HG03565 (cell line): ENCODE results near the gene RFX2.

Experiments used
- ATAC-seq: cut with Tn5 transposase; IDR thresholded peaks from one replicate; pipeline ENCODE4 v1.9.1; 2021; ENCODE audit warnings: mild to moderate bottlenecking, moderate library complexity; ENCODE audit not compliant: unreplicated experiment

The RFX2 gene

DNA sequence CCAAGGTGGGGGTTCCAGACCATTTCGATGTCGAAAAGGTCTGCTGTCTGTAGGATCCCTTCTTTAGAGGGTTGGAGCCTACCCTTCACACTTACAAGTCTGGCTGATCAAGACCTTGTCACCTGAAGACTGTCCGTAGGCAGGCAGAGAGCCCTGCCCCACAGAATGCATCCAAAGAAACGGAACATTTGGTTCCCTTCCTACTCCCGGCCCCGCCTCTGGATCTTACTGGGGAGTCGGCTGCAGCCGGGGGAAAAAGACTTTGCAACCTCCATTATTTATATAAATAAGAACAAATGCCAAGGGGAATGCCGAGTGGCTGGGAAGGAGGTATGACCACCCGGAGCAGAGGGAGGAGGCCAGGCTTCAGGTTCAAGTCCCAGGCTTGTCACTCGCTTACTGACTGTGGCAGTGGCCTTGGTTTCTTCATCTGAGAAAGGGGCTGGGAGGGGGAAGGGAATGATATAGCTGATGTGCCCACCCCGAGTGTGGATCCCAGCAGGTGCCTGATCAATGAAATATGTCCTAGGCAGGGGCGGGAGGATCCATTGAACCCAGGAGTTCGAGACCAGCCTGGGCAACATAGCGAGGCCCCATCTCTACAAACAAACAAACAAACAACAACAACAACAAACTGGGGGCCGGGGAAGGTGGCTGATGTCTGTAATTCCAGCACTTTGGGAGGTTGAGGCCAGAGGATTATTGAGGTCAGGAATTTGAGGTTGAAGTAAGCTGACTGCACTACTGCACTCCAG is 48.7 kb downstream of the RFX2 start:
- no peak for ATAC-seq

DNA sequence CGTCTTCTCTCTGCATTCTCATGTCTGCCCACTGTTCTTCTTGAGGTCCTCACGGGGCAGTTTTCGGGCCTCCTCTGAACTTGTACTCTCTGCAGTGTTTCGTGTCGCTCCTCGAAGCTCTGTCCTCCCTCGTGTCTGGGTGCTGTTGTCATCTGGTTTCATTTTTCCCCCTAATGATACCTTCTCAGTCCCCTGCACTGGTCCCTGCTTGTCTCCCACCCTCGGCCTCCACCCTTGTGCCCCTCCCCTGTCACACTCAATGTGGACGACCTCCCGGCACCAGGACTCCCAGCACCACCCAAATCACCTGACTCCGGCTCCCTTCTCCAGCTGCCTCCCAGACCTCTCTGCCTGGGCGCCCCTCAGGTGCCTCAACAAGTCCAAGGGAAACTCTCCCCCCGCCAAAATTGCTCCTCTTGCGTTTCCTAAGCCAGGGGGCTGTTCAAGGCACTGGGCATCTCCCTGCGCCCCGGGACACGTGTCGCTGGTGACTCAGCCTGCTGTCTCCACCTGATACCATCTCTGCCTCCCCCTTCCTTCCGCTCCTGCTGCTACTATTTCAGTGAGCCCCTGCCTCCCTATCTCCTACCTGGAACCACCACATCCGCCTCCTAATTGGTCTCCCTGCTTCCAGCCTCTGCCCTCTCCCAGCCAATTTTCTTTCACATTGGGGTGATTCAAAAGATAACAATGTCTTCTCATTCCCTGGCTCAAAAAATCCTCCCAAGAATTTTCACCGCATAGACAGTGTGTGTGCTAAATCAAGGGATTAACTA is 49.5 kb downstream of the RFX2 start:
- no peak for ATAC-seq

DNA sequence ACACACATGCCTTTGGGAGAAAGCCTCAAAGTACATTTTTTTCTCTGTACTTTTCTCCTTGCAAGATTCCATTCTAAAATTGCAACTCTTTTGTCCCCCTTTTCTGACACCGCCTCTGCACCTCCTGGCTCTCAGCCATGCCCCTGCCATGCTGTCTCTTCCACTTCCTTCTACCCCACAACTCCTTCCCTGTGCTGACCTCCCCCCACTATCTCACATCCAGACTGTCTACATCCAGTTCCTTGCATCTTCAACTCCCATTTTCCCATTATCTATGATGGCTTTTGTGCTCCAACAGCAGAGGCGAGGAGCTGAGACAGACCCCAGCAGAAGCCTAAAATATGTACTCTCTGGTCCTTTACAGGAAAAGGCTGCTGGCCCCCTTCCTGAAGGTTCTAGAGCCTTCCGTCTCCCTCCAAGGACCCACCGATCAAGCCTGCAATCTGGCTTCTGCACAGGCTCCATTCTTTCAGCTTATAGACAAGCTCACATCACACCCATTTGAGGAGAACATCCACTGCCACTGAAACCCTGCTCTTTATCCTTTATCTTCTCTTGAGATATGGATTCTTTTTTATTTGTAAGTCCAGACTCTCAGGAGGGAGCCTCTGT is 50.2 kb downstream of the RFX2 start:
- no peak for ATAC-seq

DNA sequence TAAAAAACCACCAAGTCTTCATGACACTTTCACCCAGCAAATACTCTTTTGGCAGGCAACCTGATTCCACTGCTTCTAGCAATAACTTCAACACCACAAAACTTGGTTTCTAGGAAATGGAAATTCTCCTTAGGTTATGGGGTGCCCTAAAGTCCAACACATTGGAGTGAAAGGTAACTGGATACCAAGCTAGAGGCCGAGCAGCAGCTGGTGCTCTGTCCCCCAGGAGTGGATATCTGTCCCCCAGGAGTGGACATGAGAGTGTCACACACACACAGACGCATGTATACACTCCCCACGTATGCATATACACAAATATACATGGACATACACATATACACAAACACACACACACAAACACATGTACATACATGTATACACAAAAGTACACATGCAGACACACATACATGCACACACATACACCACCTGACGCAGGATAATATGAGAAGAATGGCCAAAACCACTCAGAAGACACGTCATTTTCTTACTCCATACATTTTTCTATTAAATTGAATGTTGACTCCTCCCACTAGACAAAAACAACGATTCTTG is 50.8 kb downstream of the RFX2 start:
- no peak for ATAC-seq

DNA sequence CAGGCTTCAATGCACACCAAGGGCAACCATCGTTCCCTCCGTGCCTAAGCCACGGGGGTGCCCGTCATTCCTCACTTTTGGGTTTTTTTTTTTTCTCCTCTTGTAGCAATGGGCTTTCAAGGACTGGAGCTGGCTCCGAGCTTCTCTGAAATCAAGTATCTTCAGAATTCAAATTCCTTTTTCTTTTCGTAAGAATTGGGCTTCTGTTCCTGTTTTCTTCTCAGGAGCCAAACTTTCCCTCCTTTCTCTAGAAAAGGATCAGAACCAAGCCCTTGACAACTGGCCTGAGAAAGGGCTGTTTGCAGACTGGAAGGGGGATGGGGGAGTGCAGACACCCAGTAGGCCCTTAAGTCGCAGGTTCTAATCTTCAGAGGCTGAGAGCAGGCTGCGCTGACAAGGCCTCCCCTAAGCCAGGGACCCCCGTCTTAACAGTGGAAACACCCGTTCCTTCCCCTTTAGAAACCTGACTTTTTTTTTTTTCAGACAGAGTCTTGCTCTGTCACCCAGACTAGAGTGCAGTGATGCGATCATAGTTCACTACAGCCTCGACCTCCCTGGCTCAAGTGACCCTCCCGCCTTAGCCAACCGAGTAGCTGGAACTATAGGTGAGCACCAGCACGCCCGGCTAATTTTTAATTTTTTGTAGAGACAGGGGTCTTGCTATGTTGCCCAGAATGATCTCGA is 51.6 kb downstream of the RFX2 start:
- no peak for ATAC-seq

DNA sequence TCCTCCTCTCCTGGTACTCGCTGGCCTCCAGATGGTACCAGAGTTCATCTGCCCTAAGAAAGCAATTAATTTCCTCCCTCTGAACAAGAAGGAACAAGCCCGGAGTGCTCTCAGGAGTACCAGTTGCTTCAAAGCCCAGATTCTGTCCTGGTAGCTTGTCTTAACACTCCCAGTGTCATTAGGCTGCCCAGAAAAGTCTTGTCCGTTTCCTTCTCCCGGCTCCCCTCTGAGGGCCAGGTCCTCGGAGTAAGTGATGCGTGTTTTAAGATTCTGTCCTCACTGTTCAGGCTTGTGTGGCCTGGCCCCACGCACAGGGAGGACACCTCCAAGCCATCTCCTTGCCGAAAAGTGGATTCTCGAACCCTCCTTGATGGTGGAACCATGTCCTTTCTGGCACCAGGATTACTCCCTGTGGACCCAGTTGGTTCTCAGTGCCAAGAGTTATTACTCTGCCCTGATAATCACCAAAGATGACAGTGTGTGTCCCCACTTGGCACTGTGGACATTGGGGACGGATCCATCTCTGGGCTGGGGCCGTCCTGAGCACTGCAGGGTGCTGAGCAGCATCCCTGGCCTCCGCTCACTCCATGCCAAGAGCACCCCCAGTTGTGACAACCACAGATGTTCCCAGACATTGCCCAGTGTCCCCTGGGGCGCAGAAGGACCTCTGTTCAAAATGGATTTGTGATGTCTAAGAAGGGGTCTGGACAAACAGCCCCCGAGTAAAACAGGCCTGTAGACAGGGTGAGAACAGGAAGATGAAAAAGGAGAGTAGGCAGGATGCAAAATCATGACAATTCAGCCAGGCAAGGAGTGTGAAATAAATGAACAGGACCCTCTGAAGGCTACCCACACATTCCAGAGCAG is 52.4 kb downstream of the RFX2 start:
- ATAC-seq, result no peak

DNA sequence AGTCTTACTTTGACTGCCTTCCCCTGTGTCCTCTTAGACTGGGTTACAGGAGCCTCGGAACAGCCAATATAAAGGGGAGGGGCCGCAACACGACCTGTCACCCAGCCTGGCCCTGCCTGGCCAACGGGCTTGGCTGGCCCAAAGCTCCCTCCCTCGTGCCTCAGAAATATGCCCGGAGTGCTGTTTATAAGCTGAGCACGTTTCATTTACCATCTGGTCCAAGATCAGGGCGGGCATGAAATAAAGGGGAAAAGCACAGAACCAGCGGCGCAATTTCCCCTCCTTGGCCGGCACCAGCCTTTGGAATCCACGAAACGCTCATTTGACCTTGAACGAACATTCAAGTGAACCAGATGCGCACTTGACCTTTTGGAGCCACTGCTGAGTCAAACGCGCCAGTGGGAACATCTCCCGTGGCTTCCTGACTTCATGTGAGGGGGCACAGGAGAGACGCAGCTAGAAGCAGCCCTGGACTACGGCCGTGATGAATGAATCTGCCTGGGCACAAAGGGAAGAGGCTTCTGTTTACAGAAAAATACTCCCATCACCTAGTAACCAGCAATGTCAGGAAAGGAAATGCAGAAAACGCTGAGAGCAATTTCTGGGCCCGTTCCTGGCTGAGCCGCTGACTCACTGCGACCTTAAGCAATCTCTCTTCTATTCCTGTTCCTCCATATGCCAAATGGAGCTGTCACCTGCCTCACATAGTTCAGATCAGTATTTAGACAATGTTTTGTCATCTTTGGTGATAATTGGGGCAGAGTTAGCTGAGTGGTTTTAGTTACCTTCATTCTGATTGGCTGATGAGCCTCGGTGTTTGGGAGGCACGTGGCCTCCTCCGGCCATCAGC is 53.3 kb downstream of the RFX2 start:
- ATAC-seq, result no peak

DNA sequence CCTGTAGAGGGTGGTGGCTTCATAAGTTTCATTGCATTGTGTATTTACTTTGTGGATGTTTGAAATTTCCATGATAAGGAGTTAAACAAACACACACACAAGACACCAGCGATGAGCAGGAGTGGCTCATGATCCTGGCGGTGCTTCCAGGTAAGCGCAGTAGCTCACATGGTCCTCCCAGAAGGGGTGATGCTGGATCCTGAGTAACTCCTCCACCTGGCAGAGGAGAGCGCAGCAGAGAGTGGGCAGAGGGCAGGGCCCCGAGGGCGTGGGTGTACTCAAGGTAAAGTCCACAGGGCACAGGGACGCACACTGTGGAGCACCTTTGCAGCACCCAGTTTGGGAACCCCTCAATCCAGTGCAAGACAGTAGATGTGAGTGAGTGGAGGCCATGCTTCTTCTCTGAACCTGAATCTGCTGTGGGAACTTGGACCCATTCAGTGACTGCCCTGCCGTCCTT is 54.0 kb downstream of the RFX2 start:
- no peak for ATAC-seq

DNA sequence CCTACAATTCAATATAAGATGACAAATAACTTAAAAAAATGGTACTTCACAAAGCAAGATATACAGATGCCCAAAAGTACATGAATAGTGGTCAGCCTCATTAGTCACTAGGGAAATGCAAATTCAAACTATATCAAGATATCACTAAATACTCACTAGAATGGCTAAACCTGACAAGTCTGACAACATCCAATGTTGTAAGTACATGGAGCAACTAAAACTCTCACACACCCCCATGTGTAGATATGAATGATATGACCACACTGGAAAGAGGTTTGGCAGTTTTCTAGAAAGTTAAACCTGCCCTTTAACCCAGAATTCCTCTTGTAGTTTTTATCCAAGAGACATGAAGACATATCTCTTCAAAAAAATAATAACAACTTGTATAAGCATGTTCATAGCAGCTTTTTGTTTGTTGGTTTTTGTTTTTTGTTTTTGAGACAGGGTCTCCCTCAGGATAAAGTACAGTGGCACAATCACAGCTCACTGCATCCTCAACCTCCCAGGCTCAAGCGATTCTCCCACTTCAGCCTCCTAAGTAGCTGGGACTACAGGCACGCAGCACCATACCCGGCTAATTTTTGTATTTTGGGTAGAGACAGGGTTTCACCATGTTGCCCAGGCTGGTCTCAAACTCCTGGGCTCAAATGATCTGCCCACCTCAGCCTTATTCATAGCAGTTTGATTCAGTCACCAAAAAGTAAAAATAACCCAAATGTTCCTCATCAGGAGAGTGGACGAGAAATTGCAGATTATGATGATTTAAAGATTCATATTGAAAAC is 55.1 kb downstream of the RFX2 start:
- no peak for ATAC-seq

DNA sequence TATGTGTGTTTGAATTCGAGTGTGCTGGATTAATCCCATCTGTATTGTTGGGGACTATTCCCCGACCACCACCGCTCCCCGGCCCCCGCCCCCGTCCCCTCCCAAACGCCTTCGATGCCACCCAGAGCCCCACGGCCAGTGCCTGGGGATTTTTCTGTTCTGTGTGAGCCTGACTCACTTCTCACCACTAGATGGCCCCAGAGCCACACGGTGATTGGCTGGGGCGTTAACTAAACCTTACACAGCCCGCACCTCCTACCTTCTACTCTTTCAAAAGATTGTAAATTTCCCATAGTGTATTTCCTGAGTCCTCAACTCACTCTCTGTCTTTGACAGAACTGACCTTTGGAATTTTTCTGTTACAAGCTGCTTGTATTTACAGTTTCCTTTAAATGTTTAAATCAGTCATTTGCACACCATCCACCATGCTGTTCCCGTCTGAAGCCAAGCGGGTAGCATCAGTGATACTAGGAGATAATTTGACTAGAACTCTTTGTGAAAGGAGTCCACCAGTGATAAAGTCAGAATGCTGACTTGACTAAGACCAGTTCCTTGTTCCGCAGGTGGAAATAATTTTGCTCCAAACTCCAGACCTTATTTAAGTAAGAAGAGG is 61.4 kb downstream of the RFX2 start:
- no peak for ATAC-seq

DNA sequence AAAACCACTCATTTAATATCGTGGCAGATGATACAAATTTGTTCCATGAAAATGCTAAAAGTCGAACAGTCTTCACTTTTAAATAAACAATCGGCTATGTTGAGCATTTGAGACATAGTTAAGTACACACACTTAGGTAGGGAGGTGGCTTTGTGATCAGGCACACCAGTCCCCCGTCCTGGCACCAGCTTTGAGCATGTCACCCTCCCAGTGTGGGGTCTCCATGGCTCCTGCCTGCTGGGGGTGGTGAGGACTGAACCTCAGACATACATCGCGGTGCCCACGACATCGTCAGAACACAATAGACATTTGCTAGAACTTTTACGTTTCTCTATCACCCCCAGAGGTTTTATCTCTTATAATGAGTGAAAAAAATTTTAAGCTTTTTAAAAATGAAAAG is 62.0 kb downstream of the RFX2 start:
- ATAC-seq, result no peak

DNA sequence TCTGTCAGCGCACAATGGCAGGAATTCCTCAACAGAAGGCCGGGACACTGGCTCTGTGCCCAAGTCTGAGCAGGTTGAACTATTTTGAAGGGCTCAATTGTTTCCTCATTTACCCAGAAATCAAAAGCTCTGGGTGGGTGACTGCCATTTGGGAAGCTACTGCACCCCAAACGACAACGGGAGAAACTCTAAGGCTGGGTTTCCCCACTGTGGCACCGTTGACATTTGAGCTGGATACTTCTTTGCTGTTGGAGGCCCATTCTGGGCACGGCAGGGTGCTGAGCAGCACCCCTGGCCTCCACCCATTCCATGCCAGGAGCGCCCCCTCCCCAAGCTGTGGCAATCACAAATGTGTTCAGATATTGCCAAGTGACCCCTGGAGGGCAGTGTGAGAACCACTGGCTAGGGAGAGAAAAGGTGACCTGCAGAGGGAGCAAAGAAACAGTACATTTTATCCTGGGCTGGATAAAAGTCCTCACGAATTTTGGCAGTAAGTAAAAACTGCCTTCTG is 62.5 kb downstream of the RFX2 start:
- no peak for ATAC-seq

DNA sequence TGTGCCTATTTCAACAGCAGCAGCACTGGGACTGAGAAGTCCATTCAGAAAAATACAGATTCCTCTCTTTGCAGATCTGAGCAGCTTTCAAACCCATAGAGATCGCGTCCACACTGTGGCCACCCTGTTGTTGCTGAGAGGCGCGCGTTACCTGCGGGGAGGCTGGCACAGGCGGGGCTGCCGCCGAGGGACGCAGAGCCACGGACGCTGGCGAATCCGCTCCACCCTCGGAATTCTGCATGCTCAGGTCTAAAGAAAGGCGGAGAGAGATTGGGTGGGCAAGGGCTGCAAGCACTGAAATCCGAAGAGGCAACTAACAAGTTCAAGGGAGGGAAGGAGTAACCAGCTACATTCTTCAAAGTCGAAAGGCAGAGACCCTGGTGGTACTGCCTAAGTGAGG is 63.0 kb downstream of the RFX2 start:
- ATAC-seq, result no peak

DNA sequence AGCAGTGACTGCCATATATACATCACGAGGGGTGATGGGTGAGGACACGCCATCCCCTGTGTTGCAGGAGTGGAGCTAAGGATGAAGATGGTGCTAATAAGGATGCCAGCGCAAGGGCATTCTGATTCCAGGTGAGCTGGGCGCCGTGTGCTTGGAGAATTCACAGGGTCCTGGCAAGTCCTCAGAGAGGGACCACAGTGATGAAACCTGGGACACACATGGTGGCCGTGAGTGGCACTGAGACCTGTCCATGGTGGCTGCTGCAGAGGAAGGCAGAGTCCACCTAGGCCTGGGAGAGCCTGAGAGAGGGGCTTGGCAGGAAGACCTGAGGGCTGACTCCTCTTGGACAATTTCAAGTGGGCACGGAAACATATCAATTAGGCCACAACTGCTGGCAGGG is 65.2 kb downstream of the RFX2 start:
- no peak for ATAC-seq

DNA sequence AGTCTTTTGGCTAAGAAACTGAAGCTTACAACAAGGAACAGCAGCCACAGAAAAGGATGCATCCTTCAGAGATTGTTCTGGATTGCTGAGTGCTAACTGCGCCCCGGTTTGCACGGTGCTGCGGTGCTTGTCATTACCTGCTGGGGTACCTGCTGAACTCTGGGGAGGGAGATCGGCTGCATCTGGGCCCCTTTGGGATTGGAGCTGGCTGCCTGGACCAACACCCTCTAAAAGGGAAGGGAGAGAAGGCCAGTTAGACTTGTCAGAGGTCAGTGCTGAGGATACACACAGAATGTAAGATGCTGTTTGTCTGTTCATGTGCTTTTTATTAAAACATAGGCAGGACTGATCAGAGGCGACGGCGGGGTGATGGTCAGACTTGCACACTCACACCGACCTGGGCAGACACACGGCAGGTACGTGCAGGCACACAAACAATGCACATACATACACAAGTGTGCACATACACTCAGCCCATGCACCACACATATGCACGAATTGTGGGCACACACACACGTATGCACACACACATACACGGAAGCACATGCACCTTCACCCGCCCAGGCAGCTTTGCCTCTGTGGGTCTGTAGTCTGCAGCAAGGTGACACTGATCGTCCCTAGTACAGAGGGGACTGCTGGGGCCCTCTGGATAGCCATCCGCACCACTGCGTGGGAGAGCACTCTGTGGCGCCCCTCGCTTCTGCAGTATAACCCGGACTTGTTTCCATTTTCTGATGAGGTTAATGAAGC is 66.1 kb downstream of the RFX2 start:
- no peak for ATAC-seq

DNA sequence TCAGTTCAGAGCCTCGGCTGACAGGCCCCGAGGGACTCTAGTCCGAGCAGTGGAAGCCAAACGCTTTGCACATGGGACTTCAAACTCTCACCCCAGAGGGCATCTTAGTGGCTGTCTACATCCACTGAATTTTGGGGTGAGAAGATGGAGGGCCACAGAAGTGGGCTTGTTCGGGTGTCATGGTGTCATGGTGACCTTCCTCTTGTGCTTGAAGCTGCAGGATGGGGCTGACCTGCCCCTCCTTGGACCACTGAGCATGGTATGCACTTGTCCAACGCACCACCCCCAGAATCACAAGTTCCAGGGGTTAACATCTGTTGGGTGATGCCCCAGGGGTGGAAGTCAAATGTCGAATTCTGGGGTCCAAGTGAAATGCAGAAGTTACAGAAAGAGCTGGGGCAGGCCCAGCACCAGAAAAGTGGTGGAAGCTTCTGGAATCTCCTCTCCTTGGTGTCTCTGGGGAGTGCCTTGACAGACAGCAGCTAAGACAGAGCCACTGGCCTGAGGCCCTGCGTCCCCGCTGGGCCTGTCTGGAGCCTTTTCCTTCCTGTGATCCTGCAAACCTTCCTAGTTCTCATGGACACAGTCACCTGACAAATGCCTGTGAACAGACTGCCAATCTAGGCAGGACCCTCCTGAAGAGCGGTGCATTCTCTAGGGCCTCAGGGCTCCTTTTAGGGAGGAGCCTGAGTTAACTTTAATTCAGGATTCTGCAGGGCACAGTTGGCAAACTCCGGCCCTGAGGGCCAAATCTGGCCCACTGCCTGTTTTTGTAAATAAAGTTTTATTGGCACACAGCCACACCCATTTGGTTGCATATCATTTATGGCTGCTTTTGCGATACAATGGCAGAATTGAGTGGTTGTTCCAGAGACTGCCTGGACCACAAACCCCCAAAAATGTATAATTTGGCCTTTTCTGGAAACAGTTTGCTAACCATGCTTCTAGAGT is 67.2 kb downstream of the RFX2 start:
- ATAC-seq, result no peak
